HG02571 (cell line): Measurements from ENCODE around the gene NELL2.

Source experiments
- ATAC-seq: cut with Tn5 transposase; IDR thresholded peaks from one replicate; pipeline ENCODE4 v1.9.1; 2021; ENCODE audit warnings: mild to moderate bottlenecking, moderate library complexity; ENCODE audit not compliant: unreplicated experiment

The NELL2 gene

GRCh38 chr12:44490181-44490580, 385.9 kb downstream of the NELL2 start:
- ATAC-seq, result no peak

- no peak for ATAC-seq
Observed at GRCh38 chr12:44488180-44488579, 387.9 kb downstream of the NELL2 start.

DNA sequence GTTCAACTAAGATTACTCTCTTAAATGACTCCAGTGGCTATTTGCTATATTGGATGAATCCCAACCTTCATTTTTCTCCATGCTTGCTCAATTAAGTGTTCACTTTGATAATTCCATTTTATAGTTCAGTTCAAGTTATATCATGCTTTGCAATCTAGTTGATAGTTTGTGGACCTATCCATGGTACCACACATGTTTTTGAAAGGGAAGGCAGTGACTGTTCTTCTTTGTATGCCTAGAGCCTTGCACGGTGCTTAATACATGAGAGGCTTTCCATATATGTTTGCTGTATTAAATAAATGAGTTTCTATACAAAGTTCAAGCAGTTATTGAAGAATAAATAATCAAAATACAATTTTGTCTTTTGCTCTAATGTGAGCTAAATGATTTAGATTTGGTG, 391.3 kb downstream of the NELL2 start:
- no peak for ATAC-seq

GRCh38 chr12:44477331-44477980, 398.7 kb downstream of the NELL2 start:
- ATAC-seq, result no peak

DNA sequence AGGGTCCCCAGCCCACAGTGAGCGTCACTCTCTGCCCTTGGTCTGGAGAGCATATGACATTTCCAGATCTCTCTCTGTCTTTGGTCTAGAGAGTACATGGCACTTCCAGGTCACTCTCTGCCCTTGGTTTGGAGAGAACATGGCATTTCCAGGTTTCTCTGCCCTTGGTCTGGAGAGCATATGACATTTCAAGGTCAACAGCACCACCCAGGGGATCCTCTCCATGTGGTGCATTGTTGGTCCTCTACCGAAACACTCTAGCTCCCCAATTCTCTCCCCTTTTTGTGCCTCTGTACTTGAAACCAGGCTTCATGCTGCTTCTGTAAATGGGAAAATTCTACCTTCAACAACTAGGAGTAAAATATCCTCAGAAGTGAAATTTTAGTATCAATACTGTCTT, 399.4 kb downstream of the NELL2 start:
- ATAC-seq, result no peak

- no peak for ATAC-seq
Observed at GRCh38 chr12:44465139-44465538, 411.0 kb downstream of the NELL2 start.

DNA sequence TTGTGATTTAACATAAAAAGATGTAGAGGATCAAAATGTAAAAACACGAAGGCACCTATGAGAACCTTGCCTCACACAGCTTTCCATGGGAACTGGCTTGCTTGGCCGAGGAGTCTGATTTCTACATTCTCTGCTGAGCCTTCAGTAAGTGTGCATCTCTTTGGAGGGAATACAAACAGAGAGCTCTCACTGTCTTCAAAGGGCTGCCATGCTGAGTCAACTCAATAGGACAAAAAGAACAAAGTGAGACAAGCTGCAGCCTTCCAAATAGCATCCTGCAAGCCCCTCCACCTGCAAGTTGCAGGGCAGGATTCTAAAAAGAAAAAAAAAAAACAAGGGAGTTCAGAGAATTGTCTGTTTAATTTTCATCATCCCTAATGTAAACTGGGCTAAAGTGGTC, 411.9 kb downstream of the NELL2 start:
- ATAC-seq, result no peak

DNA sequence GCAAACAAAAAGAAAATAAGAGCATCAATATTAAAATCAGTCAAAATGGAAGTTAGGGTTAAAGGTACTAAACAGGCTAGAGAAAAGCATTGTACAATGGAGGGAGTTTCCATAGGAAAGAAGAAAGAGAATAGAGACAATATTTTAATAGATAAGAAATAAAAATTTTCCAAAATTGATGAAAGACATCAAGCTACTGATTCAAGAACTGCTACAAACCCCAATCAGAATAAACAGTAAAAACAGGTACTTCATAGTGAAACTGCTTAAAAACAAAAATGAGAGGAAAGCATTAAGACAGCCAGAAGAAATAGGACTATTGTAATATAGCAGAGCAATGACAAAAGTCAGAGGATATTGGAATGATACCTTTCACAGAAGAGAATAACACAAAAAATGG, 413.4 kb downstream of the NELL2 start:
- ATAC-seq, result no peak

- no peak for ATAC-seq
Observed at GRCh38 chr12:44460261-44460660, 415.9 kb downstream of the NELL2 start.

DNA sequence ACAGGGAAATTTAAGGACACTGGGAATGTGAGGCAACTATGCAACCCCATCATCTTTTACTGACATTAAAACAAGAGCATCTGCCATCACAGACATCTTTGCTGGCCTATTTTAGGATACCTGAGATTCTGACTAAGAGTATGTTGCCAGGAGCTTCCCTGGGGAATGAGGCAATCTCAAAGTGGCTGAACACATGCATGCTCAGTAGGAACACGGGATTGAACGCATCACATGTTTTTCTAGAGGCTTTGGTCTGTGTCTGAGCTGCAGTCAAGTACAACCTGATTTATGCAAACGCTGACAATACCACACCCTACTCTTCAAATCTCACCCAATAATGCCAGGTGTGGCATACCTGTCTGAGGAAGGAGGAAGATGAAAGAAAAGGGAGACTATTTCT, 416.5 kb downstream of the NELL2 start:
- ATAC-seq, result no peak
